Activated T-cell treated with anti-CD3 and anti-CD28 coated beads for 24 hours (primary cell): Measurements from ENCODE around the gene CTIF.

Source experiments
- DNase-seq: peaks from one replicate; pipeline ENCODE4 v3.0.0-alpha.2; 2020; ENCODE audit warnings: low read depth

The CTIF gene

GRCh38 chr18:48904847-48905394 lies 366.1 kb downstream of the CTIF start:
- DNase-seq = no peak

GRCh38 chr18:48905513-48905912 lies 366.7 kb downstream of the CTIF start:
- no peak for DNase-seq

DNA sequence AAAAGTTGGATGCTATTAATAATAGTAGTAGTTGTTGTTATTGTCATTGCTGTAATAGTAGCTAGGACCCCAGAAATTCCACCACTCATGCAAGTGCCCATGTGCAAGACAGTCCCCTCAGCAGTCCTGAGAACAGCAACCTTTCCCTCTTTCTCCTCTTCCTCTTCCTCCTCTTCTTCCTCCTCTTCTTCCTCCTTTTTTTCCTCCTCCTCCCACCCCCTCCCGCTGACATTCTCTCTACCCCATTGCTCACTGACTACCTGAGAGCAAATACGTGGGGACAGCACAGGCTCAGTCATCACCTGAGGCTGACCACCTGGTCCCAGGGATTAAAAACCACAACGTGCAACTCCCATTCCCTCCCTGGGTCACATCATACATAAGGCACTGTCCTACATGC lies 370.1 kb downstream of the CTIF start:
- no peak for DNase-seq

DNA sequence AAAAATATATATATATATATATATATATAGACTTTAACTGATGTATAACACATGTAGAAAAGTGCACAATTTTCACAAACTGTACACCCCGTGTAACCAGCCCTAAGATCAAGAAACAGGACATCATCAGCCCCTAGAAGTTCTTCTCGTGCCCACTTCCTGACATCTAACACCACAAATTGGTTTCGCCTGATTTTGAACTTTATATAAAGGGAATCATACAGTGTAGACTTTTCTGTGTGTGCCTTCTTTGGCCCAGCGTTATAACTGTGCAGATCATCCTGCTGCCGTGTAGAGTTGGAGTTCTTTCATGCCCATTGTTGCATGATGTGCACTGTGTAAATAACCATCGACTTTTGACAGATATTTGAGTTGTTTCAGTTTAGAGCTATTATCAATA lies 370.9 kb downstream of the CTIF start:
- DNase-seq = no peak

GRCh38 chr18:48910972-48911545 lies 372.2 kb downstream of the CTIF start:
- DNase-seq = no peak
